Endothelial cell of umbilical vein (primary cell): ENCODE results near the gene C4BPA. TPM values are rescaled to one million over a fixed set of nuclear protein-coding genes. Genes with fewer than 3 reads are reported as not detected.

Experiments
- BruUV-seq: library from RNA; stranded (reverse); fragments of 400-500 nt; replicated peaks from 2 replicates; lab custom pipeline; 2021; lab: Mats Ljungman, UMichigan
- CTCF ChIA-PET: fragments of 300-600, 350-600 bp; sonication (Branson Sonifier 250); formaldehyde crosslinking; loops from one replicate; lab custom pipeline; 2021; ENCODE audit warnings: antibody characterized with exemption, inconsistent platforms; lab: Charles Lee
- POLR2A ChIA-PET: fragments of 300-600, 350-600 bp; sonication (Branson Sonifier 250); formaldehyde crosslinking; loops from one replicate; lab custom pipeline; 2021; ENCODE audit warnings: antibody characterized with exemption, inconsistent platforms; lab: Charles Lee
- DNase-seq: peaks from one replicate; pipeline ENCODE4 v3.0.0-alpha.2; 2011; ENCODE audit warnings: low read depth, low spot score
- FAIRE-seq: peaks from 2 replicates; lab custom pipeline; 2011; peaks lifted over from hg19 to GRCh38; lab: Jason Lieb, UNC
- H2AFZ ChIP-seq: 2 replicates; pipeline ENCODE4 v1.6.0; 2012; ENCODE audit warnings: low read depth, low read length, control low read depth, inconsistent platforms
- H3K27ac ChIP-seq: 2 replicates; pipeline ENCODE4 v1.5.1; 2011; ENCODE audit warnings: low read depth, mild to moderate bottlenecking, control low read depth, low read length, moderate library complexity; ENCODE audit not compliant: insufficient read depth
- H3K27me3 ChIP-seq, 2 experiments: 2 replicates each; pipeline versions ENCODE4 v1.6.0 to v1.6.1; 2011; ENCODE audit warnings: low read length in 2 of 2, mixed read lengths in 1 of 2; ENCODE audit not compliant: control insufficient read depth in 2 of 2, insufficient read depth in 2 of 2
- H3K36me3 ChIP-seq, 2 experiments: 2 replicates in 1 of 2; 3 replicates in 1 of 2; pipeline ENCODE4 v1.5.1; 2011; ENCODE audit warnings: low read length in 2 of 2, mild to moderate bottlenecking in 1 of 2, moderate library complexity in 1 of 2; ENCODE audit not compliant: control insufficient read depth in 2 of 2, insufficient read depth in 2 of 2; ENCODE audit errors: extremely low read depth in 1 of 2
- H3K4me1 ChIP-seq: 3 replicates; pipeline ENCODE4 v1.5.1; 2011; ENCODE audit warnings: mild to moderate bottlenecking, low read length; ENCODE audit not compliant: control insufficient read depth, insufficient read depth; ENCODE audit errors: extremely low read depth
- H3K4me2 ChIP-seq: 2 replicates; pipeline ENCODE4 v1.6.1; 2011; ENCODE audit warnings: low read length, control low read depth, mixed read lengths; ENCODE audit not compliant: insufficient read depth
- H3K4me3 ChIP-seq, 3 experiments: fragments of 200-600 bp in 1 of 3; sonication (generic), shearing (Covaris generic) in 1 of 3; replicated peaks in 1 of 3; 2 replicates each; pipeline ENCODE4 v1.5.1; 2011 to 2016; ENCODE audit warnings: control low read depth in 3 of 3, low read length in 3 of 3, mild to moderate bottlenecking in 2 of 3, inconsistent platforms in 1 of 3, low read depth in 1 of 3, moderate library complexity in 1 of 3; ENCODE audit not compliant: insufficient read depth in 1 of 3
- H3K79me2 ChIP-seq: 2 replicates; pipeline ENCODE4 v1.6.0; 2012; ENCODE audit warnings: low read length, inconsistent platforms; ENCODE audit not compliant: control insufficient read depth, insufficient read depth
- H3K9ac ChIP-seq: replicated peaks from 2 replicates; pipeline ENCODE3; 2011; ENCODE audit warnings: low read length, control low read depth; ENCODE audit not compliant: insufficient read depth; ENCODE audit errors: extremely low read depth
- H3K9me1 ChIP-seq: replicated peaks from 3 replicates; pipeline ENCODE4 v1.6.0; 2011; ENCODE audit warnings: mild to moderate bottlenecking, low read length; ENCODE audit not compliant: control insufficient read depth, insufficient read depth; ENCODE audit errors: extremely low read depth
- H3K9me3 ChIP-seq: replicated peaks from 2 replicates; pipeline ENCODE4 v1.5.1; 2012; ENCODE audit warnings: low read length, inconsistent platforms; ENCODE audit not compliant: control insufficient read depth, insufficient read depth
- H4K20me1 ChIP-seq: replicated peaks from 2 replicates; pipeline ENCODE3; 2011; ENCODE audit warnings: mild to moderate bottlenecking, low read length; ENCODE audit not compliant: control insufficient read depth, insufficient read depth; ENCODE audit errors: extremely low read depth
- EZH2 ChIP-seq: IDR thresholded peaks from 2 replicates; pipeline ENCODE4 v1.6.1; 2012; ENCODE audit warnings: borderline replicate concordance, low read depth, mild to moderate bottlenecking, moderate library complexity, low read length, inconsistent platforms; ENCODE audit not compliant: severe bottlenecking
- FOS ChIP-seq: IDR thresholded peaks from 2 replicates; pipeline ENCODE4 v1.6.1; 2011; ENCODE audit warnings: mild to moderate bottlenecking, low read length, moderate library complexity, borderline replicate concordance; ENCODE audit not compliant: insufficient read depth
- GATA2 ChIP-seq: IDR thresholded peaks from 2 replicates; pipeline ENCODE4 v1.7.0; 2011; ENCODE audit warnings: low read depth, mild to moderate bottlenecking, moderate library complexity, mixed read lengths, low read length; ENCODE audit not compliant: insufficient read length, insufficient read depth
- JUN ChIP-seq: IDR thresholded peaks from 2 replicates; pipeline ENCODE4 v1.6.1; 2011; ENCODE audit warnings: borderline replicate concordance, low read depth; ENCODE audit not compliant: insufficient read length, insufficient read depth
- MAX ChIP-seq: IDR thresholded peaks from 2 replicates; pipeline ENCODE4 v1.6.1; 2011; ENCODE audit not compliant: insufficient read depth, insufficient read length
- POLR2AphosphoS5 ChIP-seq: IDR thresholded peaks from 2 replicates; pipeline ENCODE4 v1.6.1; 2012; ENCODE audit warnings: low read depth, mild to moderate bottlenecking, control low read depth, low read length, moderate library complexity; ENCODE audit not compliant: insufficient read depth
- dilution Hi-C: fragments of 300-500 bp; cut with MboI; formaldehyde crosslinking; loops from one replicate; pipeline ENCODE4 v1.15.0; 2019; ENCODE audit warnings: low sequenced_read_pairs; ENCODE audit not compliant: extremely low pct_ligation_motif_present
- intact Hi-C: fragments of 100-400 bp; cut with micrococcal nuclease; formaldehyde crosslinking; loops from one replicate; pipeline ENCODE4 v1.10.0; 2022
- polyA plus RNA-seq, 4 experiments: library from polyadenylated mRNA; depleted of rRNA in 3 of 4; stranded (reverse) in 3 of 4; unstranded in 1 of 4; fragments of >200 nt; gene quantifications; 2 replicates each; pipeline versions ENCODE4 v1.2.1 to v1.2.3, GENCODE V29; 2011 to 2012; ENCODE audit warnings: missing spikeins in 1 of 4
- total RNA-seq: library from RNA; stranded (reverse); gene quantifications from 2 replicates; pipeline ENCODE4 v1.2.3, GENCODE V29; 2021

Gene C4BPA
- total and polyA plus RNA-seq, 2 donors (not counting 3 experiments of a cell fraction or from before 2014, with no cell fraction given) = not detected

GRCh38 chr1:207155028-207155427 lies 51.0 kb downstream of the C4BPA start:
- Histone ChIP-seq H3K9me3 (no peaks in the 10 kb centered on the region), H3K9me1 (no peaks in the 10 kb centered on the region), H3K4me2 (peak overlapping the region; percentile 52), H2AFZ (peak overlapping the region; percentile 2), H3K4me3 (no peak overlapping the region), H3K27me3 (no peaks in the 10 kb centered on the region), H4K20me1 (no peaks in the 10 kb centered on the region), H3K4me1 (peaks cover 7% of the 10 kb centered on the region), H3K36me3 (no peaks in the 10 kb centered on the region), H3K79me2 (no peaks in the 10 kb centered on the region), H3K27ac (no peak overlapping the region), H3K9ac (no peak overlapping the region)
- BruUV-seq = no TSS peak
- ChIA-PET POLR2A (no interaction called here), CTCF (interaction anchor here (1.6 kb wide), 1 partner anchor 250 kb away, joined by 5 read pairs; no protein-coding TSS in a partner anchor)
- FAIRE-seq = peak; percentile 24
- dilution Hi-C loops = no loop called here
- intact Hi-C loops = no loop called here
- TF ChIP-seq FOS (peak; percentile 42), GATA2 (no peak), EZH2 (no peak), POLR2AphosphoS5 (no peak)
- DNase-seq = peak; percentile 34

GRCh38 chr1:207156095-207156494 lies 52.1 kb downstream of the C4BPA start:
- Histone ChIP-seq H3K27ac (no peak overlapping the region), H3K9ac (no peak overlapping the region), H2AFZ (no peak overlapping the region), H3K4me3 (no peak overlapping the region), H3K9me1 (no peaks in the 10 kb centered on the region), H3K9me3 (no peaks in the 10 kb centered on the region), H3K36me3 (no peaks in the 10 kb centered on the region), H3K4me2 (no peak overlapping the region), H4K20me1 (no peaks in the 10 kb centered on the region), H3K79me2 (no peaks in the 10 kb centered on the region), H3K27me3 (no peaks in the 10 kb centered on the region), H3K4me1 (peaks cover 7% of the 10 kb centered on the region)
- dilution Hi-C loops (no loop called here), intact Hi-C loops (no loop called here)
- FAIRE-seq (no peak), DNase-seq (no peak)
- no TSS peak for BruUV-seq
- TF ChIP-seq JUN = no peak
- TF ChIP-seq MAX = no peak
- POLR2A ChIA-PET = no interaction called here
- CTCF ChIA-PET = no interaction called here
